Activated CD4-positive, alpha-beta memory T cell treated with anti-CD3 and anti-CD28 coated beads for 36 hours (primary cell): ENCODE results near the gene UBIAD1. TPM values are rescaled to one million over a fixed set of nuclear protein-coding genes. Genes with fewer than 3 reads are reported as not detected.

Experiments
- CTCF ChIA-PET: fragments of 350-600 bp; sonication (Branson Sonifier 250); formaldehyde crosslinking; loops from one replicate; lab custom pipeline; 2021; ENCODE audit warnings: antibody characterized with exemption, inconsistent platforms; lab: Charles Lee
- POLR2A ChIA-PET: fragments of 350-600 bp; sonication (Branson Sonifier 250); formaldehyde crosslinking; loops from one replicate; lab custom pipeline; 2021; ENCODE audit warnings: antibody characterized with exemption; lab: Charles Lee
- DNase-seq: peaks from one replicate; pipeline ENCODE4 v3.0.0-alpha.2; 2020
- H3K27ac Mint-ChIP-seq: one replicate; pipeline ENCODE4 v1.8.0; 2021; ENCODE audit warnings: mixed read lengths
- H3K27me3 Mint-ChIP-seq: one replicate; pipeline ENCODE4 v1.8.0; 2021; ENCODE audit warnings: mixed read lengths
- H3K36me3 Mint-ChIP-seq: one replicate; pipeline ENCODE4 v1.8.0; 2021; ENCODE audit warnings: mixed read lengths
- H3K4me1 Mint-ChIP-seq: one replicate; pipeline ENCODE4 v1.8.0; 2021; ENCODE audit warnings: low read depth, mixed read lengths
- H3K4me3 Mint-ChIP-seq: one replicate; pipeline ENCODE4 v1.8.0; 2021; ENCODE audit warnings: mild to moderate bottlenecking, mixed read lengths
- H3K9me3 Mint-ChIP-seq: one replicate; pipeline ENCODE4 v1.8.0; 2021; ENCODE audit warnings: mixed read lengths
- intact Hi-C: fragments of 100-400 bp; cut with micrococcal nuclease; formaldehyde crosslinking; loops from one replicate; pipeline ENCODE4 v1.15.1; 2023
- total RNA-seq, 2 experiments: library from RNA; stranded (reverse); gene quantifications; one replicate each; pipeline ENCODE4 v1.2.3, GENCODE V29; 2021

UBIAD1 gene
- total RNA-seq, 2 experiments from 2014 or later, result 21.4 to 22.4 TPM

DNA sequence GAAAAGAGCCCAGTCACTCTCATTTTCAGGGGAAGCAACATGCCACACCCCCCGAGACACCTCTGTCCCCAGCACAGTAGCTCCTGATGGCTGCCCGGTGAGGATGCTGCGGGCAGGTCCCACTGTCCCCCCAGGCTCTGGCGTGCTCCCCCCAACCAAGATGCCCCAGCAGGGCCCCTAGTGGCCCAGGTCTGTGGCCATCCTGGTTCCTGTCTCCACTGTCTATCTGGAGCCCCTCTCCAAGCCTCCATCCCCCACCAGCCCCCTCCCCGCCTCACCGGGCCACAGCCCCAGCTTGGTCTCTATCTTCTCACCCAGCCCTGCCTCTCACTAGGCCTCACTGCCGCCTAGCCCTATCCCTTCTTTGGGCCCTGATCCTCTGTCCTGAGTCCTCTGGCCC is 61.8 kb downstream of the UBIAD1 start:
- intact Hi-C loops, result no loop called here
- no peak overlapping the region for H3K4me3 Mint-ChIP-seq
- DNase-seq, result no peak
- no peak overlapping the region for H3K27ac Mint-ChIP-seq
- ChIA-PET CTCF (interaction anchor here (0.6 to 2.4 kb wide), 4 partner anchors 13 to 311 kb away, joined by 3 to 11 read pairs (median 3); no protein-coding TSS in a partner anchor), POLR2A (no interaction called here)
- peaks cover 17% of the 10 kb centered on the region for H3K27me3 Mint-ChIP-seq
- H3K4me1 Mint-ChIP-seq, result peaks cover 5% of the 10 kb centered on the region
- no peaks in the 10 kb centered on the region for H3K36me3 Mint-ChIP-seq
- no peaks in the 10 kb centered on the region for H3K9me3 Mint-ChIP-seq

DNA sequence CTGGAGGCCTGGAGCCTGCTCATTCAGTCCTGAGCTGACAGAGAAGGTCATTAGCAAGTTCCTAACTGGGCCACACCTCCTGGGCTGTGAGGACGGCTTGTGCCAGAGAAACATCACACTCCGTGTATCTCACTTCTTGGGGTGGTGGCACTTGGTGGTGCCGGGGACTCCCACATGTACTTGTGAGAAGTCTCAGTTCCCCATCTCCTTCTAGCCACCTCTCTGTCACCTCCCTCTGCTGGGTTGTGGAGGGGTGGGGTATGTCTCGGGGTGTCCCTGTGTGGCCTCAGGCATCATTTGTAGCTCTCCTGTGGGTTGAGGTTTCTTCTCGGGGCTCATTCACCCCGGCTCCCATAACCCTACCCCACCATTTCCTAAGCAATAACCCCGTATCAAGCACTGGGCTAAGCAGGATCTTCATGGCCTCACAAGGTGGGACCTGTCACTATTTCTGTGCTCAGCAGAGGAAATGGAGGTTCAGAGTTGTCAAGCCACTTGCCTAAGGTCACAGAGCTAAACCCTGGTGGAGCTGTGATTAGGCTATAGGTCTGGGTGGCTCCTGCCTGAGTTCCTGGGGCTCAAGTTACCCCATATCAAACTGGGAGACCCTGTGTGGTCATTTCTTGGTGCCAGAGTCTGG is 62.5 kb downstream of the UBIAD1 start:
- Mint-ChIP-seq H3K9me3 (no peaks in the 10 kb centered on the region), H3K36me3 (no peaks in the 10 kb centered on the region), H3K4me1 (peaks cover 5% of the 10 kb centered on the region), H3K27ac (no peak overlapping the region), H3K4me3 (no peak overlapping the region), H3K27me3 (peaks cover 17% of the 10 kb centered on the region)
- CTCF ChIA-PET, result interaction anchor here (0.6 to 2.4 kb wide), 5 partner anchors 13 to 310 kb away, joined by 3 to 11 read pairs (median 3); no protein-coding TSS in a partner anchor
- POLR2A ChIA-PET, result no interaction called here
- intact Hi-C loops, result no loop called here
- DNase-seq, result no peak

DNA sequence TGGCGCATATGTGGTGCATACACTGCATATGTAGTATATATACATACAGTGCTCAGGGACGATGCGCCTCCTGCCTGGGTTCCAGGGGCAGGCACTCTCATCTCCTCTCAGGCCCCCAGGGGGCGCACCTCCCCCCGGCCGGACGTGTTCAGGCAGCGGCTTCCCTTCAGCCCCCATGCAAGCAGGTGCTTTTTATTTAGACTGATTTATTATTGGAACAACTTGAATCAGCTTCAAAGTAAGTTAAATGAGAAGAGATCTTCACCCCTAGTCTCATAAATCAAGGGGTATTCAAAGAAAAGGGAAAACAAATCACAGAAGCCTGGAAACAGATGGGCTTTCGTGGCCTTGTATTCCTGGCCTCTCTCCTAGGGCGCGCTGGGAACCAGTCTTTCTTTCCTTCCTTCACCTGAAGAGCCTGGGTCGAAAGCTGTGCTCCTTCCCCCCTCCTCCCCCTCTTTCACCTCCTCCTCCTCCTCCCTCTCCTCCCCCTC is 64.6 kb downstream of the UBIAD1 start:
- H3K9me3 Mint-ChIP-seq, result no peaks in the 10 kb centered on the region
- no peaks in the 10 kb centered on the region for H3K36me3 Mint-ChIP-seq
- ChIA-PET CTCF (interaction anchor here (0.6 to 1.2 kb wide), 7 partner anchors 15 to 382 kb away, joined by 3 read pairs; no protein-coding TSS in a partner anchor), POLR2A (no interaction called here)
- peaks cover 17% of the 10 kb centered on the region for H3K27me3 Mint-ChIP-seq
- H3K4me3 Mint-ChIP-seq, result no peak overlapping the region
- intact Hi-C loops, result loop anchor here (1.0 kb wide), 1 partner anchor 305 kb away; no protein-coding TSS in a partner anchor
- DNase-seq, result peak; percentile 77
- H3K27ac Mint-ChIP-seq, result no peak overlapping the region
- peaks cover 5% of the 10 kb centered on the region for H3K4me1 Mint-ChIP-seq

Other genes with a start within 250 kb of the UBIAD1 start
- gene MASP2, start 226.0 kb upstream of the UBIAD1 start, total RNA-seq, result not detected
- gene SRM, start 213.2 kb upstream of the UBIAD1 start, total RNA-seq, result 100 to 1,000 TPM; 159 to 164 TPM
- gene EXOSC10, start 173.3 kb upstream of the UBIAD1 start, total RNA-seq, result 10 to 100 TPM; 62.1 to 70.0 TPM
- gene ANGPTL7, start 83.8 kb upstream of the UBIAD1 start, total RNA-seq, result not detected
- 10 to 100 TPM; 35.8 to 39.4 TPM for gene MTOR, start 10.6 kb upstream of the UBIAD1 start, total RNA-seq
- gene DISP3, start 206.0 kb downstream of the UBIAD1 start, total RNA-seq, result under 1 TPM; 0.07 to 0.21 TPM